ENCODE measurements around the gene RAB36.

DNA sequence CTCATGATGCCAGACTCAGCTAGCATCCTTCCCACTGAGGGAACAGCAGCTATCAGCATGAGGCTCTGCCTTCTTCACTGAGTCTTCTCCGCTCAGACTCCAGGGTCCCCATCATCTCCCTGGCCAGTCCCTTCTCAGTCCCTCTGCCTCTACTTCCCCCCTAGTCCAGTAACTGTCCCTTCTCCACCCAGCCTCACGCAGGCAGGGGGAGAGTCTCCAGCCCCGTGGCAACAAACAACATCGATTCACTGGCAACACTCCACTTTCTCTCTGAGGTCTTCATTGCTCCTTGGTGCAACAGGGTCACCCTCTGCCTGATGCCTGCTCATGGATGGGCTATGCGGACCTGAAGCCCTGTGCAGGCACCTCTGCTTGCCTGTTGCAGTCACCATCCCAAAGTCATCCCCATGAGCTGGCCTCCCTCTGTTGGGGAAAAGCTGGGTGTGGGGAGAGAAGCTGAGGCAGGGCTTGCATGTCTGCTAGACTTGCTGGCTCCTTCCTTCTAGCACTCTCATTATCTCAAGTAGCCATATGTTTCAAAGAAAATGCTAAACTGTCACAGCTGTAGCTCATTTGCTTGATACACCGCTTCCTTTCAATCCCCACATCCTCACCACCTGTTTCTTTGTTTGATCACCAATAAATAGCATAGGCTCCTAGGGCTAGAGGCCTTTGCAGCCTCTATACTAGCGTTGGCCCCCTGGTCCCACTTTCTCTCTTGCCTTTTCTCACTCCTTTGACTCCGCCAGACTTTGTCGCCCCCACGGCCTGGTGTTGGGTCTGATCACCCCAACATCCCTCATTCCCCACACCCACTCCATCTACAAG, 30.8 kb downstream of the RAB36 start:
- TF ChIP-seq, protein P1, sequence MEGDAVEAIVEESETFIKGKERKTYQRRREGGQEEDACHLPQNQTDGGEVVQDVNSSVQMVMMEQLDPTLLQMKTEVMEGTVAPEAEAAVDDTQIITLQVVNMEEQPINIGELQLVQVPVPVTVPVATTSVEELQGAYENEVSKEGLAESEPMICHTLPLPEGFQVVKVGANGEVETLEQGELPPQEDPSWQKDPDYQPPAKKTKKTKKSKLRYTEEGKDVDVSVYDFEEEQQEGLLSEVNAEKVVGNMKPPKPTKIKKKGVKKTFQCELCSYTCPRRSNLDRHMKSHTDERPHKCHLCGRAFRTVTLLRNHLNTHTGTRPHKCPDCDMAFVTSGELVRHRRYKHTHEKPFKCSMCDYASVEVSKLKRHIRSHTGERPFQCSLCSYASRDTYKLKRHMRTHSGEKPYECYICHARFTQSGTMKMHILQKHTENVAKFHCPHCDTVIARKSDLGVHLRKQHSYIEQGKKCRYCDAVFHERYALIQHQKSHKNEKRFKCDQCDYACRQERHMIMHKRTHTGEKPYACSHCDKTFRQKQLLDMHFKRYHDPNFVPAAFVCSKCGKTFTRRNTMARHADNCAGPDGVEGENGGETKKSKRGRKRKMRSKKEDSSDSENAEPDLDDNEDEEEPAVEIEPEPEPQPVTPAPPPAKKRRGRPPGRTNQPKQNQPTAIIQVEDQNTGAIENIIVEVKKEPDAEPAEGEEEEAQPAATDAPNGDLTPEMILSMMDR (IDR thresholded peaks at IDR 0.05) = no peak
- no peak for TF ChIP-seq EZH2 (IDR thresholded peaks at IDR 0.05; ENCODE audit: borderline replicate concordance, insufficient read depth, low read depth, low read length, poor library complexity, severe bottlenecking)

All from B cell (primary cell).